ENCODE results near the gene ZNF786.
"Not testable (repeated sequence)": the region's sequence is repeated elsewhere in the genome, so short reads cannot be mapped to it uniquely, and the experiment has no call there.

The ZNF786 gene

DNA sequence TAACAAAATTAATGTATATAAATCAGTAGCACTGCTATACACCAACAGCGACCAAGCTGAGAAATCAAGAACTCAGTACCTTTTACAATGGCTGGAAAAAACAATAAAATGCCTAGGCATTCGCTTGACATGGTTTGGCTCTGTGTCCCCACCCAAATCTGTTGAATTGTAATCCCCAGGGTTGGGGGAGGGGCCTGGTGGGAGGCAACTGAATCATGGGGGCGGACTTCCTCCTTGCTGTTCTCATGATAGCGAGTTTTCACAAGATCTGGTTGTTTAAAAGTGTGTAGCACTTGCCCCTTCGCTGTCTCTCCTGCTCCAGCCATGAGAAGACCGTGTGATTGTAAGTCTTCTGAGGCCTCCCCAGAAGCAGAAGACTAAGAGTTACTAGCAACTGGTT lies 8.6 kb downstream of the ZNF786 start:
- no peak for DNase-seq

DNA sequence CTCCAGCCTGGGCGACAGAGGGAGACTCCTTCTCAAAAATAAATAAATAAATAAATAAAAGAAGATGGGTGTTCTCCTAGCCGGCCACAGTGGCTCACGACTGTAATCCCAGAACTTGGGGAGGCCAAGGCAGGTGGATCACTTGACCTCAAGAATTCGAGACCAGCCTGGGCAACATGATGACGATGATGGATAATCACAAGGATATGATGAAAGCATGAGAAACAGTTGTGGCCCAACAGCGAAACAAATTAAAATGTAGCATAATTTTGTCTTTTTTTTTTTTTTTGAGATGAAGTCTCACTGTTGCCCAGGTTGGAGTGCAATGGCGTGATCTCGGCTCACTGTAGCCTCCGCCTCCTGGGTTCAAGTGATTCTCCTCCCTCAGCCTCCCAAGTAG lies 12.9 kb downstream of the ZNF786 start:
- no peak for DNase-seq

DNA sequence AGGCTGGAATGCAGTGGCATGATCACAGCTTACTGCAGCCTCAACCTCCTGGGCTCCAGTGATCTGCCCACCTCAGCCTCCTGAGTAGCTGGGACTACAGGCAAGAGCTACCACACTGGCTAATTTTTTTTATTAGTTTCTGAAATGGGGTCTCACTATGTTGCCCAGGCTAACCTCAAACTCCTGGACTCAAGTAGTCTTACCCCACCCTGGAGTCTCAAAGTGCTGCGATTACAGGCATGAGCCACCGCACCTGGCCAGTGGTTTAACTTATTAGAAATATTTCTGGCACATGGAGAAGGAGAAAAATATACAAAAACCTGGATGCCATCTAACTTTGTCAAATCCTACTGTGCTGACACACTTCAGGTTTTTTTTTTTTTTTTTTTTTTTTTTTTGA lies 15.2 kb downstream of the ZNF786 start:
- DNase-seq, result no peak

DNA sequence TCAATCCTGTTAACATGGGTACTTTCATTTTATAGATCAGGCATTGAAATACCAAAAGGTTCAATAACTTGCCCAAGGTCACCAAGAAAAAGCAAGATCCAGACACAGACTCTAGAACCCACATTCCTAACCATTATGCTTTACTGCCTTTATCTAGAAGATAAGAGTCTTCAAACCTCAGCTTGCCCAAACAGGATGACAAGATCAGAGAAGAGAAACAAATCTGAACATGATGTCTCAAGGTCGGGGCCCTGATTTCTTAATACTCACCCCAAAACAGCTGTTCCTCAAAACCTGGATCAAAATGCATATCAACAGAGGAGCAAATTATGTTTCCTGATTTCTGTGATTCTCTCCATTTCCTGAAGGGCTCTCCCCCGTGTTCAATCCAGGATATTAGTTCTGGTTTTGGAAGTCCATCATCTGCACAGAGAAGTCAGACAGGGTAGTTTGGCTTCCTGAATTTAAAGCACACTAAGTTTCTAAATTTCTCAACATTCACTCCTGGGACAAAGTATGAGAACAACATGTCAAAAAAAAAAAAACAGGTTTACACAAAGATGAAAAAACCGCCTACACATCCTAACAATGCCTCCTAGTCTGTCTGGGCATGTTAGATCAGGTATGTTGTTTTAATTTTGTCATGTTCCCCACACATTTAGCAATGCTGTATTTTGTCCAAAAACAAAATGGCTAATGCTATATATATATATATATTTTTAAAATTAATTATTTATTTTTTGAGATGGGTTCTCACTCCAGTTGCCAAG lies 16.2 kb downstream of the ZNF786 start:
- no peak for DNase-seq

DNA sequence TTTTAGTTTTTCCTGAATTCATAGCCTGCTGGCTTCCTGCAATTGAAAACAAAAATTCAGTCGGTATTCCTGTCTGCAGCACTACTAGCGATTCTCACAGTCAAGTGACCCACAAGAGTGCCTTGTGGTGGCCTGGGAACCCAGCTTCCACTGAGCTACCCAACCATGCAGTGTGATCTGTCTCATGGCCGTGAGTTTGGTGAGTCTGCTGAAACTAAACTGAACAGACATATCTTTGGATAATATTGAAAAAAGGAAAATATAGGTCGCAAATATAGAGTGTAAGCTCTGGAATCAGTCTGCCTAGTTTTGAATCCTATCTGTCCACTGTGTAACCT lies 18.1 kb downstream of the ZNF786 start:
- no peak for DNase-seq

DNA sequence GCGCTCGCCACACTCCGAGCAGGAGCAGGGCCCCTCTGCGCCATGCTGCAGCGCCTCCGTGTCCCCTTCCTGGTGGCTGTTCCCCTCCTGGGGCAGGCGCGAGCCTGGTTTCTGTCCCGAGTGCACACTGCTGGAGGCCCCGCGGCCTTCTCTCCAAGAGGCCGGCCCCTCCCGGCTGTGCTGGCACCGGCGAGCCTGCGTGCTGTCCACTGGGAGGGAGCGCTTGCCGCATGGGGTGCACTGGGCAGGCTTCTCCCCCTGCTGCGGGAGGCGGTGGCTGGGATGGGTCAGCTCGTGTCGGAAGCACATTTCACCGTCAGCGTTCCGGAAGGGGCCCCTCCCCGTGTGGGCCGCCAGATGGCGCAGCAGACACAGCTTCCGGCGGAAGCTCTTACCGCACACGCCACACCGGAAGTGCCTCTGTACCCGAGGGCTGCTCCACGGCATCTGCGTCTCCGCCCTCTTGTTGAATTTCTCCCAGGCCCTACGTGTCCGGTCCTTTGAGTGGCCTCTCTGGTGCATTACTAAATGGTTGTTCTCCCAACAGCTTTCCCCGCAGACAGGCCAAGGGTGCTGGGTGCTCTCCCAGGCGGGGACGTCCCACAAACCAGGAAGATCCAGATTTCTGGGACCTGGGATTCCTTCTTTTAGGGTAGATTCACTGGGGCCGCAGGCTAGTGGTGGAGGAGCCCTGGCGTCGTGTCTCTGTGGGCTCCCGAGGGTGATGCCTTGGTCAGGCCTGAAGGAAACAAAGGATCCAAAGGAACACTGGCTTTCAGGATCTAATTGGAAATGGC lies 18.7 kb downstream of the ZNF786 start:
- peak; percentile 74 for DNase-seq

DNA sequence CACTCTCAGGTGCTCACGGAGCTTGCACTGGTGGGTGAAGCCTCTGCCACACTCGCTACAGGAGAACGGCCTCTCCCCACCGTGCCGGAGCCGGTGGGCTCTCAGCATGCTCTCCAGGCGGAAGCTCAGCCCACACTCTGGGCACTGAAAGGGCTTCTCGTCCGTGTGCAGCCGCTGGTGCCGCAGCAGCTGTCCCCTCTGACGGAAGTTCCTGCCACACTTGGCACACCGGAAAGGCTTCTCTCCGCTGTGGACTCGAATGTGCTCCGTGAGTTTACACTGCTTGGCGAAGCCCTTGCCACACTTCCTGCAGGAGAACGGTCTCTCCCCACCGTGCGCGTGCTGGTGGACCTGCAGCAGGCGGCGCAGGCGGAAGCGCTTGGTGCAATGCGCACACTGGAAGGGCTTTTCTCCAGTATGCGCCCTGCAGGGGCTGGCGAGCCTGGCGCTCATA lies 19.3 kb downstream of the ZNF786 start:
- no peak for DNase-seq

DNA sequence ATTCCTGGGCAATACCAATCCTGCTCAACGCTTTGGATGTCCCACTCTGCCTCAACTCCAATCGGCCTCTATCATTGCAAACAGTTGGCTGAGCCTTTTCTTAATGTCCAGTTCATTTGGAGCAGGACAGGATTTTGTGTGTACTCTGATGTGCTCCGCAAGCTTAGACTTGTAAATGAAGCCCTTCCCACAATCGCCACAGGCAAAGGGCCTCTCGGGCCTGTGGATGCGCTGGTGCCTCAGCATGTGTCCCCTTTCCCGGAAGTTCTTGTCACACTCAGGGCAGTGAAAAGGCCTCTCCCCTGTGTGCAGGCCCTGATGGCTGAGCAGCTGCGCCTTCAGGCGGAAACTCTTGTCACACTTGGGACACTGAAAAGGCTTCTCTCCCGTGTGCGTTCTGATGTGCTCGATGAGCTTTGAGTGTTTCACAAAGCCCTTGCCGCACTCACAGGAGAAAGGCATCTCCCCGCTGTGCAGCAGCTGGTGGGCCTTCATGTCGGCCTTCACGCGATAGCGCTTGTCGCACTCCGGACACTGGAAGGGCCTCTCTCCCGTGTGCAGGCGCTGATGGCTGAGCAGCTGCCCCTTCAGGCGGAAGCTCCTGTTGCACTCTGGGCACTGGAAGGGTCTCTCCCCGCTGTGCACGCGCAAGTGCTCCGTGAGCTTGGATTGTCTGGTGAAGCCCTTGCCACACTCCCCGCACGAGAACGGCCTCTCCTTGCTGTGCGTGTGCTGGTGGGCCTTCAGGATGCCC lies 20.0 kb downstream of the ZNF786 start:
- no peak for DNase-seq

DNA sequence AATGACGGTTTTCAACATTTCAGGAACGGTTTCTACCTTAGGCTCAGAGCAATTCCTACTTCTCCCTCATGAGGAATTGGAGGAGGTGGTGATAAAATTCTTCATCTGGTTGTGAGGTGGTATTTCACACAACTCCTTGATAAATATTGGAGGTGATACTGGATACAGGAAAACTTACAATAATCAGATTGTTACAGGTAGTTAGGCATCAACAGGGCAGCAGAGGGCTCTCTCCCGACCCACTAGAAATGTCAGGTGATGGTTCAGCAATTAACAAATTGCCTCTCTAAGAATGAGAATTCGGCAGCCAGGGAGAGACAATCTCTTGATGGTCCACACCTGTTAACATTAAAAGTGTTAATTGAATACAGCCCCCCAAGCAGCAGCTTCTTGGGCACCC lies 22.6 kb downstream of the ZNF786 start:
- DNase-seq, result no peak

DNA sequence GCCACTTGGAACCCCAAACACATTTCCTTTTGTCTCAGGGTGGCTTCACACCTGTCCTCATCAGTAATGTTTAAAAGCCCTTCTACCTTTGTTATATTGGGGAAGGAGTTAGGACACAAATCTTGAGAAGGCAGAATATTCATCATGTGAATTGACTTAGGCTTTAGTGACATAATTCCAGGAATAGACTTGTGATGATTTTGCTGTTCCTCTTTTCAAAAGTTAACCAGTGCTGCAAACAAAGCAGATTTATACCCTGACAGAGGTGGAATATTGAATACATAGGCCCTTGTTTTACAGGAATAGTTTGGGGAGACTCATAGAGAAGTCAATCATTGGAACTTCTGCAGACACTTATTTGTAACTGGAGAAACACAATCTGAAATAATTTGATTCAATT lies 27.0 kb downstream of the ZNF786 start:
- DNase-seq, result no peak

DNA sequence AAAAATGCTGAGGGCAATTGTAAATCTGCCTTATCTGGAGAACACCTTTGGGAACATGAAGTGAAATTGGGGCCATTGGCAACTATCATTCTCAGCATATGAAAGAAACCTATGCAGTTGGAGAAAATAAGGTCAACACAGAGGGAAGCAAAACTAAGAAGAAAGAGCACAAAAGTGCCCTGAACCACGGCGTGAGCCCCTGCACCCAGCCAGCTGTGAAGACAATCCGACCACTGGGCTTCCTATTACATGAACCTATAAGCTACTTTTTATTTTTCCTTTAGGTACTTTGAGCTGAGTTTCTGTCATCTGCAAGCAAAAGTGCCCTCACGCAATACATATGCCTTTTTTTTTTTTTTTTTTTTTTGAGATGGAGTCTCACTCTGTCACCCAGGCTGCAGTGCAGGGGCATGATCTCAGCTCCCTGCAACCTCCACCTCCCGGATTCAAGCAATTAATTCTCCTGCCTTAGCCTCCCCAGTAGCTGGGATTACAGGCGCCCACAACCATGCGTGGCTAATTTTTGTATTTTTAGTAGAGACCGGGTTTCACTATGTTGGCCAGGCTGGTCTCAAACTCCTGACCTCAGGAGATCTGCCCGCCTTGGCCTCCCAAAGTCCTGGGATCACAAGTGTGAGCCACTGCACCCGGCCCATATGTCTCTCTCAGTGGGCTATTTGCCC lies 28.2 kb downstream of the ZNF786 start:
- not testable (repeated sequence) for DNase-seq

DNA sequence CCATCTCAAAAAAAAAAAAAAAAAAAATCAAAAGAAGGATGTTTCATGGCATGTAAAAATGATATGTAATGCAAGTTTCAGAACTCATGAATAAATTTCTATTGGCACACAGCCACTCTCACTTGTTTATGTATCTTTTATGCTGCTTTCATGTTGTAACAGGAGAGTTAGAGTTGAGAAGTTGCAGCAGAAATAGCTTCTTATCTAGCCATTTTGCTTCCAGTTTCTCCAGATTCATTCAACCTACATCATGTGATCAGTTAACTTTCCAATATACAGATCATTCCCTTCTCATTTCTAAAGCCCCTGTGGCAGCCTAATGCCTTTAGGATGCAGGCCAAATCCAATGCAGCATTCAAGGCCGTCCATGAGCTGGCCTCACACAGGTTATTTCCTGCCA lies 30.4 kb downstream of the ZNF786 start:
- DNase-seq, result no peak

DNA sequence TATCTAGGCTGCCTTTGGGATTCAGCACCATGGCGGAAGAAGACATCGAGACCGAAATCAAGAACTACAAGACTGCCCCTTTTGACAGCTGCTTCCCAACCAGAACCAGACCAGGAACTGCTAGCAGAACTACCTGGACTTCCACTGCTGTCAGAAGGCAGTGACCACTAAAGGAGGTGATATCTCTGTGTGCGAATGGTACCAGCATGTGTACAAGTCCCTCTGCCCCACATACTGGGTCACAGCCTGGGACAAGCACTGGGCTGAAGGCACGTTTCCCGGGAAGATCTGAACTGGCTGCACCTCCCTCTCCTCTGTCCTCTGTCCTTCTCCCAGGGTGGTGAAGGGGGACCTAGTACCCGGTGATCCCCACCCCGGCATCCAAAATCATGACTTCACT lies 36.6 kb downstream of the ZNF786 start:
- no peak for DNase-seq

DNA sequence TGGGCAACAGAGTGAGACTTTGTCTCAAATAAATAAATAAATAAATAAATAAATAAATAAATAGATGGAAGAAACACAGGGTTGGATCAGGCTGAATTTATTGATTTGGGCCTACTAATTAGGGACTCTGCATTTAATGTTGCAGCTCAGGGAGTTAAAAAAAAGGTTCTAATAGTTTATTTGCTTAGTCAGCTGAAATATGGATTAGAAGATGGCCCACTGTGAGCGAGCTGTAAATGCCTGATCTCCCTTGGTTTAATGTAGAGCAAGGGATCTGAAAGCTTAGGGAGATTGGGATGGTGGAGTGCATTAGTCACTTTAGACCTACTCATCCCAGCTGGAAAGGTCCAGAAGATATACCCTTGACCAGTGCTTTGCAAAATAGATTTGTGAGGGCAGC lies 37.1 kb downstream of the ZNF786 start:
- no peak for DNase-seq

DNA sequence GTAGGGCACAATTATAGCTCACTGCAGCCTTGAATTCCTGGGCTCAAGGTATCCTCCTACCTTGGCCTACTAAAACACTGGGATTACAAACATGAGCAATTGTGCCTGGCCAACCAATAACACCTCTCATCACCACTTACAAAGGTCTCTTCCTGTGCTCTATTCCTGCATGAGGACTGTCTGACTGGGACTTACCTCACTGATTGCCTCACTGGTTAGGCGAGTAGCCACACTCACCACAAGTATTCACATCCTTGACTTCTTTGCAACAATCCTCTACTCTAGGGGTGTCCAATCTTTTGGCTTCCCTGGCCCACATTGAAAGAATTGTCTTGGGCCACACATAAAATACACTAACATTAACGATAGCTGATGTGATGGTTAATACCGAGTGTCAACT lies 39.6 kb downstream of the ZNF786 start:
- no peak for DNase-seq

DNA sequence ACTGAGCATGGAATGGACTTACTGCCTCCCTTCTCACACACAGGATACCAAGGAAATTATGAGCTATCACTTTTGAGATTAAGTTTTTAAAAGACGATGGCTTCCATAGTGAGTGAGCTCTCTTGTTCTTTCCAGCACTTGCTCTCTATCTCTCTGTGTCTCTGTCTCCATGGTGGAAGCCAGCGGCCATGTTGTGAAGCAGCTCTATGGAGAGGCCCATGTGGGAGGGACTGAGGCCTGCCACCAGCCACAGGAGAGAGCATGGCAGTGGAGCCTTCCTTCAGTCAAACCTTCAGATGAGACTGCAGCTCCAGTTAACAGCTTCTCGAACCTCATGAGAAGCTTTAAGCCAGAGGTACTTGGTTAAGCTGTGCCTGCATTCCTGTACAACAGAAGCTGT lies 41.7 kb downstream of the ZNF786 start:
- no peak for DNase-seq

DNA sequence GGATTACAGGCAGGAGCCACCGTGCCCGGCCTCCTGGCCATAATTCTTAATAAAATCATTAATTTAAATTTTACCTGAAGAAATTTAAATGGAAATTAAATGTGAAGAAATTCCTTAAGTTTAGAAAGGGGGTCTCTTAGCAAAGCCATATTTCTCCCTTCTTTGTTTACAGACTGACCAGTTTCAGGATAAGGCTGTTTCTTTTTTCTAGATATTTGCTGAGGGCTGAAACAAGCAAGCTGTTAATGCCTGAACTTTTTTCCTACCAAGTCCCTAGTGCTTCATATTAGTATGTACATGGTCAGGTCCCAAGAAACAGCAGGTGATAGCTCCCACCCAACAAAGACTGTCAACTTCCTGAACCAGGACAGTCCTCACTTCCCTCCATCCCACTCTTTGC lies 44.1 kb downstream of the ZNF786 start:
- no peak for DNase-seq

DNA sequence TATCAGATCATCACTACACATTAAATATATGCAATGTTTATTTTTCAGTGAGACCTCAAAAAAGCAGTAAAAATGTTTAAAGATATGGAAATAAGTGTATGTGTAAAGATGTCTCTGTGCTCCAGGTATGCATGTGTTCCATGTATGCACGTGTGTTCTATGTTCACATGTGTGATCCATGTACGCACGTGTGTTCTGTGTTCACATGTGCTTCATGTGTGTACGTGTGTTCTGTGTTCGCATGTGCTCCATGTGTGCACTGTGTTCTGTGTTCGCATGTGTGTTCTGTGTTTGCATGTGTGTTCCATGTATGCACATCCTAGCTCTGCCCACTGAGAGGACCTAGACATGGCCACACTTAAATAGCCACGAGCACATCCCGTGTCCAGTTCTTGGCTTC lies 46.6 kb downstream of the ZNF786 start:
- no peak for DNase-seq

DNA sequence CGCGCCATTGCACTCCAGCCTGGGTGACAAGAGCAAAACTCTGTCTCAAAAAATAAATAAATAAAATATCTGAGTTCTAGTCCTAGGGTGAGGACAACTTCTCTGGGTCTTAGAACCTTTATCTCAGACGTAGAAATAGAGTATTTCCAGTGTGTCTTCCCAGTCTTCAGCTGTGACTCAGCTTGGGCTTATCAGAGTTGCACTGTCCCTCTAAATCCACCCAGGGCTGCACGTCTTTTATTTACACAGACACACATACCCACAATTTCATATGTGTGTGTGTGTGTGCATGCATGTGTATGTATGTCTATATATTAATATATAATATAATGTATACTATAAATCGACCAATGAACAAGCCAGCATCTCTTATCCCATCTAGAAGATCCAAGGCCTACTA lies 49.2 kb downstream of the ZNF786 start:
- DNase-seq, result no peak

DNA sequence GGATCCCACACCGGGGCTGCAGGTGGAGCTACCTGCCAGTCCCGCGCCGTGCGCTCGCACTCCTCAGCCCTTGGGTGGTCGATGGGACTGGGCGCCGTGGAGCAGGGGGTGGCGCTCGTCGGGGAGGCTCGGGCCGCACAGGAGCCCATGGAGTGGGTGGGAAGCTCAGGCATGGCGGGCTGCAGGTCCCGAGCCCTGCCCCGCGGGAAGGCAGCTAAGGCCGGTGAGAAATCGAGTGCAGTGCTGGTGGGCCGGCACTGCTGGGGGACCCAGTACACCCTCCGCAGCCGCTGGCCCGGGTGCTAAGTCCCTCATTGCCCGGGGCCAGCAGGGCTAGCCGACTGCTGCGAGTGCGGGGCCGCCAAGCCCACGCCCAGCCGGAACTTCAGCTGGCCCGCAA lies 51.9 kb downstream of the ZNF786 start:
- not testable (repeated sequence) for DNase-seq

DNA sequence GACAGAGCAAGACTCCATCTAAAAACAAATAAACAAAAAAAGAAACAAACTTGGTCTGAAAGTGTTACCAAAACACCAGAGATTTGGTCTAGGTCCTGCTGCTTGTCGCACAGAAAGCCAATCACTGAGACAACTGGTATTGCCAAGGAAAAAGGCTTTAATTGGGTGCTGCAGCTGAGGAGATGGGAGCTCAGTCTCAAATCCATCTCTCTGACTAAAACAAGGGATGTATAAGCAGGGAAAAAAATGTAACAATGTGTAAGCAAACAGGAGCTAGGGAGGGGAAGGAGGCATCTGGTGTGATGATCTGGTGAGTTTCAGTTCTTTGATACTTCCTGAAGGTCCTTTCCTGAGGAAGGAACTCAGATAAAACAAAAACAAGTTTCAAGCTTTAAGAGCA lies 53.8 kb downstream of the ZNF786 start:
- DNase-seq, result no peak

DNA sequence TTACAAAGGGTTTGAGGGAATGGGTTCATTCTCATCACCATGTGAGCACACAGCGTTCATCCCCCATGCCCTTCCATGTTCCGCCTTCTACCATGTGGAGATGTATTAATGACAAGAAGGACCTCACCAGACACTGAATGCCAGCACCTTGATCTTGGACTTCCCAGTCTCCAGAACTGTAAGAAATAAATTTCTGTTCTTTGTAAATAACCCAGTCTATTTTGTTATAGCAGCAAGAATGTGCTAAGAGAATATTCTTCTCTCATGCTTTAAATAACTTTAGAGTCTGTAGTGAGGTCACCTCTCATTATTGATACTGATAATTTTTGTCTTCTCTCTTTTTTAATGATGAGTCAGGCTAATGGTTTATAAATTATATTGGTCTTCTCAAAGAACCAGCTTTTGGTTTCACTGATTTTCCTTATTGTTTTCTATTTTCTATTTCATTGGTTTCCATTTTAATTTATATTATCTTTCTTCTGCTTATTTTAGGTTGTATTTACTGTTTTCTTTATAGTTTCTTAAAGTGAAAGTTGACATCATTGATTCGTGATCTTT lies 59.1 kb downstream of the ZNF786 start:
- DNase-seq, result no peak

DNA sequence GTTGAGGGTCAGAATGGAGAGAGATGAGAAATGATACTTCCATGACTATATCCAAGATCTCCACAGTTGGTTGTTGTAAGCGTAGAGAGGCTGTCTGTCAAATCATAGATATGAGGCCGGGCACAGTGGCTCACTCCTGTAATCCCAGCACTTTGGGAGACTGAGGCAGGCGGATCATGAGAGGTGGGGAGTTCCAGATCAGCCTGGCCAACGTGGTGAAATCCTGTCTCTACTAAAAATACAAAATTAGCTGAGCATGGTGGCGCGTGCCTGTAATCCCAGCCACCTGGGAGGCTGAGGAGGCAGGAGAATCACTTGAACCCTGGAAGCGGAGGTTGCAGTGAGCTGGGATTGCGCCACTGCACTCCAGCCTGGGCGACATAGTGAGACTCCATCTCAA lies 60.1 kb downstream of the ZNF786 start:
- DNase-seq, result not testable (repeated sequence)

All from activated CD8-positive, alpha-beta memory T cell treated with anti-CD3 and anti-CD28 coated beads for 24 hours (primary cell).